Osteoblast (primary cell): ENCODE data around the gene GDA. TPM values are rescaled to one million over a fixed set of nuclear protein-coding genes. Genes with fewer than 3 reads are reported as not detected.

ENCODE experiments used
- DNase-seq: peaks from one replicate; pipeline ENCODE4 v3.0.0; 2011; ENCODE audit warnings: low spot score, mixed read lengths; ENCODE audit not compliant: insufficient read length; ENCODE audit errors: missing footprints
- H2AFZ ChIP-seq: 2 replicates; pipeline ENCODE4 v1.6.0; 2011; ENCODE audit warnings: mild to moderate bottlenecking, low read length
- H3K27ac ChIP-seq: 2 replicates; pipeline ENCODE4 v1.5.1; 2011; ENCODE audit warnings: mild to moderate bottlenecking, low read depth, low read length, moderate library complexity
- H3K27me3 ChIP-seq: 2 replicates; pipeline ENCODE4 v1.6.0; 2012; ENCODE audit warnings: mild to moderate bottlenecking, control low read depth, inconsistent platforms, low read length, moderate library complexity; ENCODE audit not compliant: insufficient read depth
- H3K36me3 ChIP-seq: 2 replicates; pipeline ENCODE4 v1.5.1; 2011; ENCODE audit warnings: mild to moderate bottlenecking, low read length, control low read depth, moderate library complexity; ENCODE audit not compliant: insufficient read depth
- H3K4me1 ChIP-seq: 2 replicates; pipeline ENCODE4 v1.5.1; 2011; ENCODE audit warnings: mild to moderate bottlenecking, low read length, control low read depth, moderate library complexity; ENCODE audit not compliant: insufficient read depth
- H3K4me2 ChIP-seq: 2 replicates; pipeline ENCODE4 v1.6.0; 2011; ENCODE audit warnings: mild to moderate bottlenecking, low read length; ENCODE audit not compliant: insufficient read depth
- H3K4me3 ChIP-seq: fragments of 200-600 bp; sonication (generic); 3 replicates; pipeline ENCODE4 v1.5.1; 2012; ENCODE audit warnings: mild to moderate bottlenecking, low read length, inconsistent platforms; ENCODE audit not compliant: insufficient read depth
- H3K79me2 ChIP-seq: 2 replicates; pipeline ENCODE4 v1.6.0; 2012; ENCODE audit warnings: mild to moderate bottlenecking, low read length, control low read depth, inconsistent platforms; ENCODE audit not compliant: insufficient read depth
- H3K9me3 ChIP-seq: 2 replicates; pipeline ENCODE4 v1.5.1; 2011; ENCODE audit warnings: low read depth, low read length, control low read depth
- H4K20me1 ChIP-seq: 2 replicates; pipeline ENCODE4 v1.6.0; 2012; ENCODE audit warnings: mild to moderate bottlenecking, low read length, control low read depth; ENCODE audit not compliant: insufficient read depth
- CTCF ChIP-seq: IDR thresholded peaks from 2 replicates; pipeline ENCODE4 v1.5.1; 2011; ENCODE audit warnings: mild to moderate bottlenecking, low read depth, low read length, moderate library complexity; ENCODE audit errors: extremely low read depth
- total RNA-seq: library from RNA; depleted of rRNA; stranded (reverse); fragments of >200 nt; gene quantifications from 2 replicates; pipeline ENCODE4 v1.2.3, GENCODE V29; 2012

GDA gene
- total RNA-seq, 1 donor: not detected

DNA sequence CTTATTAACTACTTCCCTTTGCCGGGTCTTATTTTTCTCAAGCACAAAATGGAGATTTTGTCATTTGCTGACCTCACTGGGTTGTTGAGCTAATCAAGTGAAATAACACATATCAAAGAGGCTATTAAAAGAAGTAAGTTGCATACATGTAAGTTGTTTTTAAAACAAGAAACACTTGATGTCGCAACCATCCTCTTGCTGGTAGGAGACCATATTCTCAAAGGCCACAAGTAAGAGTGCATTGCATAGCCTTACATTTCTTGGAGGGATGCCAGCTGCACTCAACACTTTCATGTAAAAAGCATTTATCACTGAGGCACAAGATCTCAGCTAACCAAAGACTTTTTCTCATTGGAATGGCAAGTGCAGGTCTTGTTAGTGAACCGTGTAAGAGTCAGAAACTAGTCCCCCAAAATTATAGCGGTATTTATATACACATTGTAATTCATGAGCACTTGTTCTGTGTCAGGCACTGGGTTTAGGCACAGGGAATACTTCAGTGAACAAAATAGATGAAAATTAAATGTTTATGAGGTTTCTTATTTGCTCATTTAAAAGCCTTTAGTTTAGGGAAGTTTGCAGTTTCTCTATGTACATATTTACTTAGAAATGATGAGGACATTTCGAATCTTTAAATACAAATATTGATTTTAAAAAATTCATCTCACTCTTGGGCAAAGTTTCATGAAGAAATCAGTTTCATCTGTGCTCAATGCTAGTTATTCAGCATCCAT lies 143.8 kb downstream of the GDA start:
- Histone ChIP-seq H3K4me2 (no peak overlapping the region), H3K4me1 (peaks cover 8% of the 10 kb centered on the region), H3K27me3 (no peaks in the 10 kb centered on the region), H3K36me3 (no peaks in the 10 kb centered on the region), H3K9me3 (no peaks in the 10 kb centered on the region), H4K20me1 (no peaks in the 10 kb centered on the region), H3K27ac (no peak overlapping the region), H3K4me3 (no peak overlapping the region), H2AFZ (no peak overlapping the region), H3K79me2 (no peaks in the 10 kb centered on the region)
- DNase-seq: peak; percentile 22
- TF ChIP-seq CTCF: no peak

DNA sequence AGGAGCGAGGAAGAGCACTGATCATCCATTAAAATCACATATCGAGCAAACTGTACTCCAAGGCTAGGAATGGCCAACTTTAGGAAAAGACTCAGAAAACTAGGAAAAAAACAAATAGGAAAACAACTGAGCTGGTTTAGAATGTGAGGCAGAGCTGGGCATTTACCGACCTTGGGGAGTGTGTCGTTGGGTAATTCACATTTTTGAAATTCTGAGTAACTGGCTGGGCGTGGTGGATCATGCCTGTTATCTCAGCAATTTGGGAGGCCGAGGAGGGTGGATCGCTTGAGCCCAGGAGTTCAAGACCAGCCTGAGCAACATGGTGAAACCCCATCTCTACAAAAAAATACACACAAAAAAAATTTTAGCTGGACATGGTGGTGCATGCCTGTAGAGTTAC lies 145.7 kb downstream of the GDA start:
- H3K79me2 ChIP-seq: no peaks in the 10 kb centered on the region
- H3K36me3 ChIP-seq: no peaks in the 10 kb centered on the region
- H3K27me3 ChIP-seq: no peaks in the 10 kb centered on the region
- no peak overlapping the region for H3K4me2 ChIP-seq
- DNase-seq: no peak
- no peak overlapping the region for H3K27ac ChIP-seq
- no peak for TF ChIP-seq CTCF
- peaks cover 8% of the 10 kb centered on the region for H3K4me1 ChIP-seq
- H3K4me3 ChIP-seq: no peak overlapping the region
- no peaks in the 10 kb centered on the region for H3K9me3 ChIP-seq
- H2AFZ ChIP-seq: no peak overlapping the region
- no peaks in the 10 kb centered on the region for H4K20me1 ChIP-seq

DNA sequence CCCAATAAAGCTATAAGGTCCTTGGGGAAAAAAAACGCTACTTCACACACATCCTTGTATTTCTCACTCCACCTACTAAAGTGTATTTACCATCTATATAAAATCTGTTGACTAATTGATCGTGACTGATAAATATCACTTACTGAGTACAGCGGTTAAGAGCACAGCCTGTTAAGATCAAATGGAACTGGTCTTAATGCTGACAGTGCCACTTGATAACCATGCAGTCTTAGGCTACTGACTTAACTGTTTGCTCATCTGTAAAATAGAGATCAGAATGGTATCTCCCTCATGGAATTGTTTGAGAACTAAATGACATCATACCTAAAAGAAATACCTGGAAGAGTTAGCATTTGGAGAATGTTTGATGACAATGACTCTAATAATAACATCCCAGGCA lies 148.3 kb downstream of the GDA start:
- H3K79me2 ChIP-seq: no peaks in the 10 kb centered on the region
- H3K36me3 ChIP-seq: no peaks in the 10 kb centered on the region
- no peak overlapping the region for H3K4me2 ChIP-seq
- no peaks in the 10 kb centered on the region for H3K27me3 ChIP-seq
- H3K4me1 ChIP-seq: peaks cover 5% of the 10 kb centered on the region
- no peak overlapping the region for H2AFZ ChIP-seq
- no peak overlapping the region for H3K27ac ChIP-seq
- H4K20me1 ChIP-seq: no peaks in the 10 kb centered on the region
- no peak for TF ChIP-seq CTCF
- no peaks in the 10 kb centered on the region for H3K9me3 ChIP-seq
- no peak for DNase-seq
- H3K4me3 ChIP-seq: no peak overlapping the region

DNA sequence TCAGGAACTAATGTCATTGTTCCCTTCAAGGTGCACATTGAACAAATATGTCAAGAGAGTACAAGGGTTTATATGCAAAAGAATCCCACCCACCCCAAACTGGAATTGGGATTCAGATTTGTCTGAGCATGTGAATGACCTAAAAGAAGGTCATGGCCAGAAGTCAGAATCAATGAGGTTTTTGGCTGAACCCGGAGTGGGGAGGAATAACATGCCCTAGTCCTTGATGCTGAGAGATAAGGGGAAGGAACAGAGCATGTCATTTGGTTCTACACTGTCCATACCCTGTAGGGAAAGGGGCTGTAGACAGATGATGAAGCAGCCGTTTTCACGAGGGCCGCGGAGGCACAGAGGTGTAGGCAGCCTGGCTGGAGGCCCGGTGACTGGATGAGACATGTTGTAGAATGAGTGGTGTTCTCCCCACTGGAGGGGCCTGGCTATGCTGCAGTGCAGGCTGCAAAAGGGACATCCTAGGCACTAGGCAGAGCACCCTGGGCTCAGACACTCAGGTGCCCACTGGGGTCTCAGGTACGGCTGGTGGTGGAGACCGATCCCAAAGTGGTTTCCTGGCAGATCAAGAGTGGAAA lies 149.9 kb downstream of the GDA start:
- Histone ChIP-seq H2AFZ (no peak overlapping the region), H3K4me1 (no peaks in the 10 kb centered on the region), H3K4me3 (no peak overlapping the region), H3K27me3 (no peaks in the 10 kb centered on the region), H3K27ac (no peak overlapping the region), H3K36me3 (no peaks in the 10 kb centered on the region), H4K20me1 (no peaks in the 10 kb centered on the region), H3K4me2 (no peak overlapping the region), H3K79me2 (no peaks in the 10 kb centered on the region), H3K9me3 (no peaks in the 10 kb centered on the region)
- TF ChIP-seq CTCF: no peak
- no peak for DNase-seq
